DMS153 (cell line): ENCODE measurements around the gene CCDC7.
"Not testable (repeated sequence)": the region's sequence is repeated elsewhere in the genome, so short reads cannot be mapped to it uniquely, and the experiment has no call there.

Experiments used
- DNase-seq: peaks from one replicate; lab custom pipeline; 2025; lab: John Stamatoyannopoulos, UW

Gene CCDC7

DNA sequence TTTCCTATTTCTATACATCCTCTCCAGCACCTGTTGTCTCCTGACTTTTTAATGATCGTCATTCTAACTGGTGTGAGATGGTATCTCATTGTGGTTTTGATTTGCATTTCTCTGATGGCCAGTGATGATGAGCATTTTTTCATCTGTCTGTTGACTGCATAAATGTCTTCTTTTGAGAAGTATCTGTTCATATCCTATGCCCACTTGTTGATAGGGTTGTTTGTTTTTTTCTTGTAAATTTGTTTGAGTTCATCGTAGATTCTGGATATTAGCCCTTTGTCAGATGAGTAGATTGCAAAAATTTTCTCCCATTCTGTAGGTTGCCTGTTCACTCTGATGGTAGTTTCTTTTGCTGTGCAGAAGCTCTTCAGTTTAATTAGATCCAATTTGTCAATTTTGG is 253.7 kb downstream of the CCDC7 start:
- DNase-seq, result not testable (repeated sequence)

DNA sequence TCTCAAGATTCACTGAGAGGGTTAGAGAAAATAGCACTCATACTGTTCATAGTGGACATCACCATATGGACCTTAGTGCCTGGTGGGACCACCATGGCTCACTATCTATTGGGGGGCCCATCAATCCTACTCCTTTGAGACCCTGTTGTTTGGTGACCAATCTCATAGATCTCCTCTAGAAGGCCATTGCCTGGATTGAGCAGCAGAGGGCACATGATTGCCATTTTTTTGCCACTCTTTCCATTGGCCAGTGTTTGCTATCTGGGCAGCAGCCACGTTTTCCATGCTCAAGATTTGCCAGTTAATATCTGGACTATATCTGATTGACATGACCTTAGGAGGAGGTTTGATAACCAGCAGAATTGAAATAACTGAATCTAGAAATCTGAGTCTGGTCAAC is 267.6 kb downstream of the CCDC7 start:
- no peak for DNase-seq

DNA sequence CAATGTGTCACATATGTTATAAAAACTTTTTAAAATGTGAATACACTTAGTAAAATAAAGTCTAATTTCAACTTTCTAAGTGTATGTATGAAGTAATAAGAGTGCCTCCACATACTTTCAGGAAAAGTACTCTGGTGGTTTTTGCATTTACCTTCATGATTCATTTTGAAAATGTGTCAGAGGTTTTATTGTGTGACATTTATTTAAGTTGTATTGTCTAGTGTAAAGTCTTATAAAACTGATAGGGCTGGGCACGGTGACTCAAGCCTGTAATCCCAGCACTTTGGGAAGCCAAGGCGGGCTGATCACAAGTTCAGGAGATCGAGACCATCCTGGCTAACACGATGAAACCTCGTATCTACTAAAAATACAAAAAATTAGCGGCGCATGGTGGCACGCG is 285.6 kb downstream of the CCDC7 start:
- no peak for DNase-seq

DNA sequence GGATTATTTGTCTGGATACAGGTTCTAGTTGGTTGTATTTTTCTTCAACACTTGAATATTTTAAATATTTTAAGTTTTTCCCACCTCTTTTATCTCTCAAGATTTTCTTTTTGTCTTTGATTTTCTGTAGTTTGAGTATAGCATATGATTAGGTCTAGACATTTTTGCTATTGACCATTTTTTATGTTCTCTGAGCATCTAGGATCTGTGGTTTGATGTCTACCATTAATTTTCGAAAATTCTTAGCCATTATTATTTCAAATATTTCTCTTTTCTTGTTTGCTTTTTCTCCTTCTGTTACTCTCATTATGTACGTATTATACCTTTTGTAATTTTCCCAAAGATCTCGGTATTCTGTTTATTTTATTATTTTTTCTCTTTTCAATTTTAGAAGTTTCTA is 293.0 kb downstream of the CCDC7 start:
- no peak for DNase-seq

DNA sequence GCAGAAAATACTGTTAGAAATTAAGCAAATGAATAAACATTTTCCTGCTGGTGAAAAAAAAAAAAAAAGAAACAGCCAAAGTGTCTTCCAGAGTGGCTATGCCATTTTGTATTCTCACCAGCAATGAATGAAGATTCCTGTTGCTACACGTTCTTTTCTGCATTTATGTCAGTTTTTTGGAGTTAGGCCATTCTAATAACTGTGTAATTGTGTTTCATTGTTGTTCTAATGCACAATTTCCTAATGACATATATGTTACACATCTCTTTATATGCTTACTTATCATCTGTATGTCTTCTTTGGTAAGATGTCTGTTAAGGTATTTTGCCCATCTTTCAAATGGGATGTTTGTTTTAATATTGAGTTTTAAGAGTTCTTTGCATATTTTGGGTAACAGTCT is 298.4 kb downstream of the CCDC7 start:
- no peak for DNase-seq

DNA sequence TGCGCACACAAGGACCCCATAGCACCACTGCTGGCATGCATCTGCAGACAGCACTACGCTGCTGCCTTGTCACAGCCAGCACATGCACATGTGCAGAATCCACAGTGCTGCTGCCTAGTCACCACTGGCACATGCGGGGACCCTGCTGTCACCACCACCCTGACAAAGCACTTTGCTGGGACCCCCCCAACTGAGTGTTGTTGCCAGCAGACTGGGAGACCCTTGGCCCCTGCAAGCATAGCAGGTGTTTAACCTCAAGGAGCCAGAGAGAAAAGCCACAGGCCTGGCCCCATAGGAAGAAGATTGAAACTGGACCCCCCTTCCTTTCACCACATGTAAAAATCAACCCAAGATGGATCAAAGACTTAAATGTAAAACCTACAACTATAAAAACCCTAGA is 300.9 kb downstream of the CCDC7 start:
- no peak for DNase-seq

DNA sequence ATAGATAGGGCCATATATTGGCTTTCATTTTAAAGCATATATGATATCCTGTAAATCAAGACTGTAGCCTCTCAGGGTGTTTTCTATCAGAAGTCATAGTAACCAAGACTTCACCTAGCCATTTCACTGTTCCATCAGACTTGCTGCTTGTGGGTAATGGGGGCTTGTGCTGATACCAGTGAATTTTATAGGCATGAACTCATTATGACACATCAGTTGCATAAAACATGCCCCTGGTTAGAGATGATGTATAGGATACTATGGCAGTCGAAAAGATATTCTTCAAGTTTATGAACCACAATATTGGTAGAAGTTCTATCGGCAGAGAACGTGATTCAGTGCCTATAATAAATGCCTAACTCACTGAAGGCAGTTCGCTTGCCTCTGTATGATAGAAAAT is 305.6 kb downstream of the CCDC7 start:
- DNase-seq, result no peak

DNA sequence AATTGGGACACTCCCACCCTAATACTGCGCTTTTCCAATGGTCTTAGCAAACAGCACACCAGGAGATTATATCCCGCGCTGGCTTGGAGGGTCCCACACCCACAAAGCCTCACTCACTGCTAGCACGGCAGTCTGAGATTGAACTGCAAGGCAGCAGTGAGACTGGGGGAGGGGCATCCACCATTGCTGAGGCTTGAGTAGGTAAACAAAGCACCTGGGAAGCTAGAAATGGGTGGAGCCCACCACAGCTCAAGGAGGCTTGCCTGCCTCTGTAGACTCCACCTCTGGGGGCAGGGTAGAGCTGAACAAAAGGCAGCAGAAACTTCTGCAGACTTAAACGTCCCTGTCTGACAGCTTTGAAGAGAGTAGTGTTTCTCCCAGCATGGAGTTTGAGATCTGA is 309.0 kb downstream of the CCDC7 start:
- DNase-seq, result not testable (repeated sequence)

DNA sequence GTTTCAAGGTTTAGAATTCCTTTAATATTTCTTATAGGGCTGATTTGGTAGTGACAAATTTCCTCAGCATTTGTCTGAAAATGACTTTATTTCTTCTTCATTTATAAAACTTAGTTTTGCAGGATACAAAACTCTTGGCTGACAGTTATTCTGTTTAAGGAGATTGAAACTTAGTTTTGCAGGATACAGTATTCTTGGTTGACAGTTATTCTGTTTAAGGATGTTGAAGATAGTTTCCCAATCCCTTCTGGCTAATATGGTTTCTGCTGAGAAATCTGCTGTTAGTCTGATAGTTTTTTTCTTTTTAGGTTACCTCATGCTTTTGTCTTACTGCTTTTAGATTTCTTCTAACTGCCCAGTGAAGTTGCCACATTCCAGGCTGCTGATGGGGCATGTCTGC is 325.3 kb downstream of the CCDC7 start:
- no peak for DNase-seq

DNA sequence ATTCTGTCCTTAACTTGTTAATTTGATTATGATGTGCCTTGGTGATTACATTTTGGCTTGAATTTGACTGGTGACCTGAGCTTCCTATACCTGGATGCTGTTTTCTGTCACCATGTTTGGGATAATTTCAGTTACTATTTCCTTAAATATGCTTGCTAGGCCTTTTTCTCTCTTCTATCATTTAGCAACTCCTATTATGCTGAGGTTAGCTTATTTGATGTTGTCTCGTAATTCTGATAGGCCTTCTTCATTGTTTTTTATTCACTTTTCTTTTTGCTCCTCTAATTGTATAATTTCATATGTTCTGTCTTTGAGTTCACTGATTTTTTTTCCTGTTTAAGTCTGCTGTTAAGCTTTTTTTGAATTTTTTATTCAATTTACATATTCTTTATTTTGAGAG is 327.2 kb downstream of the CCDC7 start:
- no peak for DNase-seq

DNA sequence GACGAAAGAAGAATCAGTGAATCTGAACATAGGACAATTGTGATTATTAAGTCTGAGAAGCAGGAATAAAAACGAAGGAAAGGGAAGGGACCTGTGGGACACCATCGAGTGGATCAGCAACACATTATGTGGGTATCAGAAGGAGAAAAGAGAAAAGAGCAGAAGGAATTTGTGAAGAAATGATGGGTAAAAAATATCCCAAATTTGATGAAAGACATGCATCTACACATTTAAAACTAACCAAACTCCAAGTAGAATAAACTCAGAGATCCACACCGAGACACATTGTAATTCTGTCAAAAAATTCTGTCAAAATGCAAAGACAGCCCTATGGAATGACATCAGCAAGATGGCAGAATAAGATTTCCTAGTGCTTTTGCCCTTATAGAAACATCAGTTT is 341.0 kb downstream of the CCDC7 start:
- no peak for DNase-seq

DNA sequence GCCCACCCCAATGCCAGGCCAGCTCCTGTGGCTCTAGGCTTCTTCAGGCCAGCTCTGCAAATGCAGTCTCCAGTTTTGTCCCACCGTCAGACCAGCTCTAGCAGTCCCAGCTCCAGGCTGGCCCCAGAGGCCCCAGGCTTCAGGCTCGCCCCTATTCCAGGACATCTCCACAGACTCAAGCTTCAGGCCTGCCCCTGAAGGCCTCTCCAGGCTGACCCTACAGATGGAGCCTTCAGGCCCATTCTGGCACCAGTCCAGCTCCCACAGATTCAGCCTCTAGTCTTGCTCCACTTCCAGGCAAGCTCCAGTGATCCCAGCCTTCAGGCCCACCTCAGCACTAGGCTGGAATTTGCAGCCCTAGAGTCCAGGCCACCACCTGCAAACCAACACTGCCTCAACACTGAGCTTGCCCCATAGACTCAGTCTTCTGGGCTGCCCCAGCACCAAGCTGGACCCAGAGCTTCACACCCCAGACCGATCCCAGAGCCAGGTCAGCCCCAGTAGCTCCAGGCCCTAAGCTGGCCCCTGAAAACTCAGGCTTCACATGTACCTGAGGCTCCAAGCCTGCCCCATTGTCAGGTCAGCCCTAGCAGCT is 341.8 kb downstream of the CCDC7 start:
- no peak for DNase-seq

DNA sequence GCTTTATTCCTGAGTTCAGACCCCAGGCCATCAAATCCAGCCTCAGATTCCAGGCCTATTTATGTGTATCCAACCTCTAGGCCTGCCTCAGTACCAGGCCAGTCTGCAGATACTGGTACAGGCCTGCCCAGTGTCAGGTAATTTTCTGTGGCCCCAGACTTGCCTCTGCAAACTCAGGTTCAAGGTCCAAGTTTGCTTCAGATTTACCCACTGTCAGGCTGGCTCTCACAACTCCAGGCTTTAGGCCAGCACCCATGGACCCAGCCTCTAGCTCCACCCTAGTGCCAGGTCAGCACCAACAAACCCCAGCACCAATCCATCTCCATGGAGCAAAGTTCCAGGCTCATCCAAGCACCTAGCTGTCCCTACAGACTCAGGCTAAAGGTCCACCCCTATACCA is 342.4 kb downstream of the CCDC7 start:
- DNase-seq, result no peak

DNA sequence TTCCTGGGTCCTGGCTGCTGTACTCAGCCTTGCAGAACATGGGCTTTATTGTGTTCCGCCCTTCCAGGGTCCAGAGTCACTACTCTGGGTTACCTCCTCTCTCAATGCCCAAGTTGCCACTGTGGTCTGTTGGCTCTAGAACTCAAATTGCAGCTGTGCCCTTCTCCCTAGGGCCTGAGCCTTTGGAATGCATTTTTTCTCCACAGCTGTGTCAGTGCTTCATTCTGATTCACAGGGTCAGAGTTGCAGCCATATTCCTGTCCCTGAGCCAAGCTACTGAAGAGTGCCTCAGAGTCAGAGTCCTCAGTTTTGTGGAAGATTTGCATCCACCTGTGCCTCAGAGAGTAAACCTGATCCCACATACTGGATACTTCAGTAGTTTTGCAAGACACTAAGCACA is 344.5 kb downstream of the CCDC7 start:
- no peak for DNase-seq

DNA sequence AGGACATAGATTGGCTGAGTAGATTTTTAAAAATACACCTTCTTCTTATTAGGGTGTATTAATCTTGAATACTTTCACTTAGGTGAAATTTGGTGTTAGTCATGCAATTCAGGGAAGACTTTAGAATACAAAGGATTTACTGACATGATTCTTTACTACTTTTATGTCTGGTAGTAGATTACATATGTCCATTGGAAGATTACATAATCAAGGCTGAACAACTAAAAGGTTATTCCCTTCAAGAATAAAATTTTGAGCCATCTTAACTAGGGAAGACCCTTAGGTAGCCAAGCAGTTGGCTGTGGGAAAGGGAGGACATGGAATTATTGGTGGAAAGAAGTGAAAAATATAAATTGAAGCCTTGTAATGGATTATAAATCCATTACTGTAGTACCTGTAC is 347.1 kb downstream of the CCDC7 start:
- DNase-seq, result no peak

DNA sequence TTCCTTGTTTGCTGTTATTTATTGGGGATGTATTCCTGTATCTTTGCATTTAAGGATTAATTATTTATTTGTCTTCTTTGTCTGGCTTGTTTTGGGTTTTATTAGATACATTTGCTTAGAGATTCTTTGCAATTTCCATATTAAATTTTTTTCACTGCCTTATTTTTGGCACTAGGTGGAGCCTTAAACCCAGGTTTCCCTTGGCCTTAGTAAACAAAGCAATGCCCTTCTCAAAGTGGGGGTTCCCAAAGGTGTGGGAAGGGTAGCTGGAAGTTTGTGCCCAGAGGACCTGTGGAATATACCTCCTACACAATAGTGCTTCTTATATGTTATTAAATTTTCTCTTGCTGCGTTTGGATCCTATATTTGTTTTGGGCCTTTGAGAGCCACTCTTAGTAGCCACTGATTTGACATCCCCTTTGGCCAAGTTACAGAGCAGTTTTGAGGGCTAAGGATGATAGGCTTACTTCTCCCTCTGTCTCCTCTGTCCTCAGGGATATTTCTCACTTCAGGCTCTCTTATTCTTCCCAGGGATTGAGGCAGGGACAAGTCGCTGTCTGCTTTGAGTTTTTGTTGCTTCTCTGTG is 349.8 kb downstream of the CCDC7 start:
- no peak for DNase-seq

DNA sequence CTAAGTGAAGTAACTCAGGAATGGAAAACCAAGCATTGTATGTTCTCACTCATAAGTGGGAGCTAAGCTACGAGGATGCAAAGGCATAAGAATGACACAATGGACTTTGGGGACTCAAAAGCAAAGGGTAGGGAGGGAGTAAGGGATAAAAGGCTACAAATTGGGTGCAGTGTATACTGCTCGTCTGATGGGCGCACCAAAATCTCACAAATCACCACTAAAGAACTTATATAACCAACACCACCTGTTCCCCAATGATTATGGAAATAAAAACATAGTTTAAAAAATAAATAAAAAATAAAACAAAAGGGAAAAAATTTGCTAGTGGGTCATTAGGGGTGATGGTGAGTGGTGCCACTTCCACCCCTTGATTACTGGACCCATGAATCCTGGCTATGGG is 351.5 kb downstream of the CCDC7 start:
- DNase-seq, result not testable (repeated sequence)

DNA sequence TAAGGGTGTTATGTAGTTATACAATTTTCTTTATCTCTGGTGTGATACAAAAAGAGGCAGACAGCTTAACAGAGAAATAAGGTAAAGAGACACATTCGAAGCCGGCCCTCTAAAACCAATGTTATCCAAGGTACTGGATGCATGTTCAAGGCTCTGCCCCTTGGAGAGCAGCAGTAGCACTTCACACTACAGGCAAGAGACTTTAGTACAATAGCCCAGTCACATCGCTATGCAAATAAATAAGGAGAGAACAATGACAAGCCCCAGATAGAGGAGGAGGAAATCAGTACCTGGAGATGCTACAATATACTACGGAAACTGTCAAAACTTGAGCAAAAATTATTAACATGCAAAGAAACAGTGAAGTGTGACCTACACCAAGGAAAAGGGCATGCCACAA is 401.0 kb downstream of the CCDC7 start:
- no peak for DNase-seq

DNA sequence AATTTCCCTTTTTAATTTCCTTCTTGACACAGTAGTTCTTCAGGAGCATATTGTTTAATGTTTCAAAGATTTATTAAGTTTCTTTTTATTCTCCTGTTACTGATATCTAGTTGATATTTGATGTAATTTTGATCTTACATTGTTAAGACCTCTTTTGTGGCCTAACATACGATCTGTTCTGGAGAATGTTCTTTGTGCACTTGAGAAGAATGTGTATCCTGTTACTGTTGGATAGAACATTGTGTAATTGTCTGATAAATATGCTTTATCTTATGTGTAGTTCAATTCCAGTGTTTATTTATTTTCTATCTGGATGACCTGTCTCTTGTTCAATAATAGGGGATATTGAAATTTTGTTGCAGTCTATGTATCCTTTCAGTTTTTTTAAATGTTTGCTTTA is 405.4 kb downstream of the CCDC7 start:
- DNase-seq, result no peak

DNA sequence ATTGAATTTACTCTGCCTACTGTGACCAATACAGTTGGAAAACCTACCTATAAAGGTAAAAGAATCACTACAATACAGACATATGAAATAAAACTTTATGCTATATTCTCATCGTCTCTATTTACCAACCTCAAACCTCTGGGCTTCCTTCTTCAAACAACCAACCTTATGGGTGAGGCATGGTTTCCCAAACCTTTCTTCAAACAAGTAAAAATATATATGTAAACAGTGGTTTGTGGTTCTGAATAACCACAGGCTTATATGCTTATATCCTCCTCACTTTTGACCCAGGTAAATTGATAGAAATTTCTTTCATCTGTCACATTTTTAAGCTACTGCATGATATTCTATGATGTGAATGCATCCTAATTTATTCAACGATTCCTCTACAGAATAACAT is 408.5 kb downstream of the CCDC7 start:
- DNase-seq, result no peak

DNA sequence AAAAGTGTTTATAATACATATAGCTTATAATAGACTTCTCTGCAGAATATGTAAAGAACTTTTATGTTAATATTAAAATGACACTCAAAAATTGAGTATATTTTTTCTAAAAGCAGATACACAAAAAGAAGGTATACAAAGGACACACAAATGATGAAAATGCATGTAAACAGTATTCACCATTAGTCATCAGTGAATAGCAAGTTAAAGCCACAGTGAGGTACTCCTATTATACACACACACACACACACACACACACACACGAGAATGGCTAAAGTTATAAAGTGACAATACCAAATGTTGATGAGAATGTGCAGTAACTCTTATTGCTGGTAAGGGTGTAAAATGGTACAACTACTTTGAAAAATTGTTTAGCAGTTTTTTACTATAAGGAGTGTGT is 419.2 kb downstream of the CCDC7 start:
- DNase-seq, result no peak

DNA sequence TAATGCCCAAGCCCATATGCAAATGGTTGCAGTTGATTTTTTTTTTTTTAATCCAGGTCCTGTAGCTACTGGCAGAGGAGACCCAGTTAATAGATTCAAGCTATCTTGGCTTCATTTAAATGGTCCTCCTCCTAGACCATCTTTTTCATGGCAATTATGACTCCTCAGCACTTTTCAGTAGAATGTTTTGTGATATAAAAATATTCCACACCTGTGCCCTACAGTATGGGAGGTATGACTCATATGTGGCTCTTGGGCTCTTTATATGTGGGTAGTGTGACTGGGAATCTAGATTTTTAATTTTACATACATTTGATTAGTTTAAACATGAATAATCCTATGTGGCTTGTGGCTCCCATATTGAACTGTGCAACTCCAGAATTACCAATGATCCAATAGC is 432.0 kb downstream of the CCDC7 start:
- no peak for DNase-seq

DNA sequence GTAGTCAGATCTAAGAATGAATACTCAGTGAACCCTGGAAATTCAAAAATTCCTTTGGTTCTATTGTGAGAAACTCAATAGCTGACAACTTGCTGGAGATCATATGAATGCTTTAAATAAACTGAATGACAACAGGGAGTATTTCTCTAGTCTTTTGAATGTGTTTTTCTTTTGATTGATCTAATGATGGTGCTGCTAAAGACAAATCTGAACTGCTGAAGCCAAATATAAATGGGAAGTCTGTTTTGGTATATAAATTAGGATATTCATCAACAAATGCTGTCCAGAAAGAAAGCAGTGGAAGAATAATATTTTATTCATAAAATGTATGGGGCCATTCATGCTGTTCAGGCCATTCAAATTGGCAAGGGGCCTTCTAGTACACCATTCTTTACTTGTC is 432.7 kb downstream of the CCDC7 start:
- DNase-seq, result no peak

DNA sequence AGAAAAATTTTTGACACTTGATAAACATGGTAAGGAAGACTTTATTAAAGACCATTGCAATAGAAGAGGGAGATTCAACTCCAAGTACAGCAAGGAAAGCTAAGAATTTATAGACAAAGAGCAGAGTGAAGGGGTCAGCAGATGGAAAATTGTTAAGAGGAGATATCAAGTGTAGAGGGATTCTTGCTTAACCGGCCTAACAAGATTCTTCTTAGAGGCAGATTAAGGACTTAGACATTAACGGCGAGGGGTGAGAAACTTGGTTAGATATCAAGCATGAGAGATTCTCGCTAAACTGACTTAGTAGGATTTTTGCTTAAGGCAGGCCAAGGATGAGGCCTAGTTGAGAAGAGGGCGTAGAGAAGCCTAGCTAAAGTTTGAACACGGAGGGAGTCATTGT is 436.1 kb downstream of the CCDC7 start:
- no peak for DNase-seq

DNA sequence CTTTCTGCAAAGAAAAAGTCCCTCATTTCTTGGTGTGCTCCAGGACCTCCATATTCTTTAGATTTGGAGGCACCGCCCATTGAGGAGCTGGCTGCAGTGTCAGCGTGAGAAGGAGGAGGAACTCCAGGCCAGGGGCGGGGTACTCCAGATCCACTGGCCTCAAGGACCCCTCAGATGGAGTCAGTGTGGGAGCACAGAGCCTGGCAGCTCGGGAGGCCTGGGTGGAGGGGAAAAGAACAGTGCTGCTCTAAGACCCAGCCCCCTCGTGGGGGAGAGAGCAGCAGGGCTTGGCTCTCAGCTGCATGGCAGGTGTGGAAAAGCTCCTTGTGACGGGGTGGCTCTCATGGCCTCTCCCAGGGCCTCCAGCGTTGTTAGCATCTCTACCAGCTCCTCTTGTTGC is 441.5 kb downstream of the CCDC7 start:
- DNase-seq, result no peak
